Right forelimb (tissue), 1 donor: Measurements from ENCODE around the gene BFSP1.
A peak's percentile ranks its signal among the peaks of the same experiment; 100 is the strongest.

ENCODE experiments used
- DNase-seq: peaks from one replicate; pipeline ENCODE4 v3.0.0-alpha.2; 2018

Gene BFSP1

GRCh38 chr20:17556837-17557674, 25.9 kb upstream of the BFSP1 start:
- peak; percentile 84 for DNase-seq

GRCh38 chr20:17555106-17555505, 23.9 kb upstream of the BFSP1 start:
- no peak for DNase-seq

GRCh38 chr20:17549131-17549530, 18.0 kb upstream of the BFSP1 start:
- no peak for DNase-seq

GRCh38 chr20:17545127-17545526, 13.9 kb upstream of the BFSP1 start:
- DNase-seq: no peak

GRCh38 chr20:17543531-17544131, 12.5 kb upstream of the BFSP1 start:
- DNase-seq: no peak

- no peak for DNase-seq
These were observed 11.8 kb upstream of the BFSP1 start for GRCh38 chr20:17542993-17543412.

- no peak for DNase-seq
These were observed 11.3 kb upstream of the BFSP1 start for GRCh38 chr20:17542481-17542880.

- DNase-seq: no peak
These were observed 10.8 kb upstream of the BFSP1 start for GRCh38 chr20:17541996-17542395.

GRCh38 chr20:17541596-17541995, 10.4 kb upstream of the BFSP1 start:
- no peak for DNase-seq

GRCh38 chr20:17538517-17539170, 7.5 kb upstream of the BFSP1 start:
- DNase-seq: no peak

- no peak for DNase-seq
These were observed 6.8 kb upstream of the BFSP1 start for GRCh38 chr20:17537959-17538358.

GRCh38 chr20:17536944-17537444, 5.8 kb upstream of the BFSP1 start:
- DNase-seq: peak; percentile 86

- DNase-seq: no peak
These were observed 2.9 kb upstream of the BFSP1 start for GRCh38 chr20:17534077-17534476.

GRCh38 chr20:17533396-17533795, 2.2 kb upstream of the BFSP1 start:
- no peak for DNase-seq

- DNase-seq: no peak
These were observed 466 bp upstream of the BFSP1 start for GRCh38 chr20:17531665-17532025.

GRCh38 chr20:17530153-17530552, 1.0 kb downstream of the BFSP1 start:
- DNase-seq: no peak

- no peak for DNase-seq
These were observed 1.6 kb downstream of the BFSP1 start for GRCh38 chr20:17529586-17529985.

GRCh38 chr20:17525650-17526049, 5.5 kb downstream of the BFSP1 start:
- DNase-seq: no peak

- no peak for DNase-seq
These were observed 6.0 kb downstream of the BFSP1 start for GRCh38 chr20:17525132-17525531.

- no peak for DNase-seq
These were observed 6.6 kb downstream of the BFSP1 start for GRCh38 chr20:17524560-17524959.

GRCh38 chr20:17523326-17523725, 7.9 kb downstream of the BFSP1 start:
- DNase-seq: no peak

- DNase-seq: no peak
These were observed 8.7 kb downstream of the BFSP1 start for GRCh38 chr20:17522528-17522927.

GRCh38 chr20:17520583-17520982, 10.6 kb downstream of the BFSP1 start:
- DNase-seq: no peak
